K562 (cell line): ENCODE measurements around the gene STX2. TPM values are rescaled to one million over a fixed set of nuclear protein-coding genes. Genes with fewer than 3 reads are reported as not detected.
A peak's percentile ranks its signal among the peaks of the same experiment; 100 is the strongest.

Experiments
- BRCA1 ChIP-seq, 2 experiments: fragments of 450-650 bp in 1 of 2; sonication (generic) in 1 of 2; formaldehyde crosslinking in 1 of 2; IDR thresholded peaks; 2 replicates each; pipeline versions ENCODE4 v1.5.0 to v1.6.1; 2017 to 2020; ENCODE audit warnings: mild to moderate bottlenecking in 1 of 2, missing genetic modification reagents in 1 of 2
- CTCF ChIP-seq, 3 experiments: IDR thresholded peaks in 2 of 3; conservative IDR thresholded peaks in 1 of 3; 2 replicates each; pipeline ENCODE4 v1.5.1; 2011 to 2012; ENCODE audit warnings: low read length in 3 of 3, mild to moderate bottlenecking in 3 of 3, control low read depth in 2 of 3, improper control_type of control experiment in 1 of 3, inconsistent platforms in 1 of 3, low read depth in 1 of 3, mixed read lengths in 1 of 3, moderate library complexity in 1 of 3; ENCODE audit not compliant: insufficient read depth in 2 of 3
- DEAF1 ChIP-seq: fragments of 450-650 bp; formaldehyde crosslinking; IDR thresholded peaks from 2 replicates; pipeline ENCODE4 v1.4.0; 2020; ENCODE audit warnings: mild to moderate bottlenecking, moderate library complexity
- MAX ChIP-seq: sonication (generic); formaldehyde crosslinking; IDR thresholded peaks from 2 replicates; pipeline ENCODE4 v1.9.0; 2022; ENCODE audit warnings: mild to moderate bottlenecking, missing genetic modification reagents
- NCOA4 ChIP-seq: fragments of 450-650 bp; IDR thresholded peaks from 2 replicates; pipeline ENCODE4 v1.6.1; 2018; ENCODE audit warnings: mild to moderate bottlenecking; ENCODE audit not compliant: partially characterized antibody
- RAD21 ChIP-seq, 2 experiments: fragments of 250-450 bp in 1 of 2; fragments of 450-650 bp in 1 of 2; sonication (Bioruptor Pico) in 1 of 2; formaldehyde crosslinking in 1 of 2; IDR thresholded peaks in 1 of 2; conservative IDR thresholded peaks in 1 of 2; 2 replicates each; pipeline versions ENCODE4 v1.4.0 to v1.8.0; 2020 to 2022; ENCODE audit warnings: mild to moderate bottlenecking in 2 of 2, moderate library complexity in 1 of 2
- SMC3 ChIP-seq: conservative IDR thresholded peaks from 2 replicates; pipeline ENCODE4 v1.6.1; 2011; ENCODE audit warnings: low read depth, low read length, improper control_type of control experiment; ENCODE audit not compliant: insufficient read depth
- TBL1XR1 ChIP-seq, 2 experiments: IDR thresholded peaks; 2 replicates each; pipeline ENCODE4 v1.6.1; 2012; ENCODE audit warnings: improper control_type of control experiment in 2 of 2, low read length in 2 of 2, mild to moderate bottlenecking in 1 of 2
- polyA plus RNA-seq, 8 experiments: library from polyadenylated mRNA; depleted of rRNA in 4 of 8; stranded (reverse) in 5 of 8; unstranded in 3 of 8; fragments of >200 nt; fragmentation: Nextera tagmentation in 2 of 8; fragmentation: Illumina TruSeq in 1 of 8; extraction: Ambion mirVana in 2 of 8; extraction: Trizol in 1 of 8; gene quantifications; 2 replicates each; pipeline versions ENCODE4 v1.2.1 to v1.2.3, GENCODE V29; 2011 to 2014; ENCODE audit warnings: inconsistent platforms in 1 of 8, missing spikeins in 1 of 8
- total RNA-seq, 7 experiments: library from RNA; depleted of rRNA in 6 of 7; stranded (reverse); fragments of >200 nt in 6 of 7; fragmentation: Illumina TruSeq in 2 of 7; extraction: Trizol in 2 of 7; gene quantifications; 2 replicates each; pipeline versions ENCODE4 v1.2.1 to v1.2.3, GENCODE V29; 2011 to 2021; ENCODE audit warnings: low replicate concordance in 1 of 7
- TF ChIP-seq, protein P1 (sequence below), 2 experiments: fragments of 450-650 bp; formaldehyde crosslinking in 1 of 2; IDR thresholded peaks; 2 replicates each; pipeline versions ENCODE4 v1.4.0 to v1.6.1; 2014 to 2020; ENCODE audit warnings: mild to moderate bottlenecking in 2 of 2, borderline replicate concordance in 1 of 2, low read depth in 1 of 2
- TF ChIP-seq, protein P2 (sequence below): sonication (generic); formaldehyde crosslinking; IDR thresholded peaks from 2 replicates; pipeline ENCODE4 v1.4.0; 2020; ENCODE audit warnings: mild to moderate bottlenecking, missing genetic modification reagents

The STX2 gene
- total and polyA plus RNA-seq, 9 of the 15 experiments (the other 6 are each of a cell fraction or from before 2014, with no cell fraction given), result 22.2 to 54.6 (median 30.8) TPM

GRCh38 chr12:130761537-130762318 is 77.3 kb downstream of the STX2 start (continued):
- TF ChIP-seq, protein P1, sequence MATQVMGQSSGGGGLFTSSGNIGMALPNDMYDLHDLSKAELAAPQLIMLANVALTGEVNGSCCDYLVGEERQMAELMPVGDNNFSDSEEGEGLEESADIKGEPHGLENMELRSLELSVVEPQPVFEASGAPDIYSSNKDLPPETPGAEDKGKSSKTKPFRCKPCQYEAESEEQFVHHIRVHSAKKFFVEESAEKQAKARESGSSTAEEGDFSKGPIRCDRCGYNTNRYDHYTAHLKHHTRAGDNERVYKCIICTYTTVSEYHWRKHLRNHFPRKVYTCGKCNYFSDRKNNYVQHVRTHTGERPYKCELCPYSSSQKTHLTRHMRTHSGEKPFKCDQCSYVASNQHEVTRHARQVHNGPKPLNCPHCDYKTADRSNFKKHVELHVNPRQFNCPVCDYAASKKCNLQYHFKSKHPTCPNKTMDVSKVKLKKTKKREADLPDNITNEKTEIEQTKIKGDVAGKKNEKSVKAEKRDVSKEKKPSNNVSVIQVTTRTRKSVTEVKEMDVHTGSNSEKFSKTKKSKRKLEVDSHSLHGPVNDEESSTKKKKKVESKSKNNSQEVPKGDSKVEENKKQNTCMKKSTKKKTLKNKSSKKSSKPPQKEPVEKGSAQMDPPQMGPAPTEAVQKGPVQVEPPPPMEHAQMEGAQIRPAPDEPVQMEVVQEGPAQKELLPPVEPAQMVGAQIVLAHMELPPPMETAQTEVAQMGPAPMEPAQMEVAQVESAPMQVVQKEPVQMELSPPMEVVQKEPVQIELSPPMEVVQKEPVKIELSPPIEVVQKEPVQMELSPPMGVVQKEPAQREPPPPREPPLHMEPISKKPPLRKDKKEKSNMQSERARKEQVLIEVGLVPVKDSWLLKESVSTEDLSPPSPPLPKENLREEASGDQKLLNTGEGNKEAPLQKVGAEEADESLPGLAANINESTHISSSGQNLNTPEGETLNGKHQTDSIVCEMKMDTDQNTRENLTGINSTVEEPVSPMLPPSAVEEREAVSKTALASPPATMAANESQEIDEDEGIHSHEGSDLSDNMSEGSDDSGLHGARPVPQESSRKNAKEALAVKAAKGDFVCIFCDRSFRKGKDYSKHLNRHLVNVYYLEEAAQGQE (IDR thresholded peaks at IDR 0.05; ENCODE audit: borderline replicate concordance), result peak; percentile 55; the same call in 1 of the 2 replicates
- TF ChIP-seq, protein P1 (CRISPR knock-in tag; IDR thresholded peaks at IDR 0.05; ENCODE audit: low read depth), result no peak
- TF ChIP-seq RAD21 (CRISPR knock-in tag; conservative IDR thresholded peaks at IDR 0.05 in 1 of 2, IDR thresholded peaks at IDR 0.05 in 1 of 2) (peak; percentile 60 to 89), TBL1XR1 (IDR thresholded peaks at IDR 0.05; ENCODE audit: low read length in 2 of 2) (no peak), DEAF1 (CRISPR knock-in tag) (peak; percentile 49; the same call in 1 of the 2 replicates), SMC3 (peak; percentile 82), MAX (CRISPR knock-in tag) (no peak), BRCA1 (IDR thresholded peaks at IDR 0.05) (no peak), BRCA1 (CRISPR knock-in tag; IDR thresholded peaks at IDR 0.05) (no peak), CTCF (IDR thresholded peaks at IDR 0.05 in 2 of 3, conservative IDR thresholded peaks at IDR 0.05 in 1 of 3; ENCODE audit: insufficient read depth in 2 of 3, low read depth in 1 of 3, low read length in 3 of 3) (peak; percentile 78 to 79 (median 78)), NCOA4 (no peak)
- TF ChIP-seq, protein P2, sequence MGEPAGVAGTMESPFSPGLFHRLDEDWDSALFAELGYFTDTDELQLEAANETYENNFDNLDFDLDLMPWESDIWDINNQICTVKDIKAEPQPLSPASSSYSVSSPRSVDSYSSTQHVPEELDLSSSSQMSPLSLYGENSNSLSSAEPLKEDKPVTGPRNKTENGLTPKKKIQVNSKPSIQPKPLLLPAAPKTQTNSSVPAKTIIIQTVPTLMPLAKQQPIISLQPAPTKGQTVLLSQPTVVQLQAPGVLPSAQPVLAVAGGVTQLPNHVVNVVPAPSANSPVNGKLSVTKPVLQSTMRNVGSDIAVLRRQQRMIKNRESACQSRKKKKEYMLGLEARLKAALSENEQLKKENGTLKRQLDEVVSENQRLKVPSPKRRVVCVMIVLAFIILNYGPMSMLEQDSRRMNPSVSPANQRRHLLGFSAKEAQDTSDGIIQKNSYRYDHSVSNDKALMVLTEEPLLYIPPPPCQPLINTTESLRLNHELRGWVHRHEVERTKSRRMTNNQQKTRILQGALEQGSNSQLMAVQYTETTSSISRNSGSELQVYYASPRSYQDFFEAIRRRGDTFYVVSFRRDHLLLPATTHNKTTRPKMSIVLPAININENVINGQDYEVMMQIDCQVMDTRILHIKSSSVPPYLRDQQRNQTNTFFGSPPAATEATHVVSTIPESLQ (CRISPR knock-in tag), result no peak
